Activated CD4-positive, alpha-beta T cell treated with anti-CD3 and anti-CD28 coated beads, Interleukin-2, amount 10 ng/mL, durations not matched to agents 7 days and 5 days (primary cell): ENCODE measurements around the gene UBAC2. TPM values are rescaled to one million over a fixed set of nuclear protein-coding genes. Genes with fewer than 3 reads are reported as not detected.

Experiments used
- CTCF ChIA-PET: fragments of 350-600 bp; sonication (Branson Sonifier 250); formaldehyde crosslinking; loops from one replicate; lab custom pipeline; 2021; ENCODE audit warnings: antibody characterized with exemption; lab: Charles Lee
- POLR2A ChIA-PET: fragments of 350-600 bp; sonication (Branson Sonifier 250); formaldehyde crosslinking; loops from one replicate; lab custom pipeline; 2021; ENCODE audit warnings: antibody characterized with exemption; lab: Charles Lee
- DNase-seq: peaks from one replicate; pipeline ENCODE4 v3.0.0-alpha.2; 2020
- H3K27ac Mint-ChIP-seq: one replicate; pipeline ENCODE4 v1.8.0; 2021; ENCODE audit warnings: mild to moderate bottlenecking, moderate library complexity, mixed read lengths
- H3K27me3 Mint-ChIP-seq: one replicate; pipeline ENCODE4 v1.8.0; 2021; ENCODE audit warnings: mixed read lengths
- H3K36me3 Mint-ChIP-seq: one replicate; pipeline ENCODE4 v1.8.0; 2021; ENCODE audit warnings: low read depth, mixed read lengths
- H3K4me1 Mint-ChIP-seq: one replicate; pipeline ENCODE4 v1.8.0; 2021; ENCODE audit warnings: mixed read lengths
- H3K4me3 Mint-ChIP-seq: one replicate; pipeline ENCODE4 v1.8.0; 2021; ENCODE audit warnings: mild to moderate bottlenecking, moderate library complexity, mixed read lengths
- H3K9me3 Mint-ChIP-seq: one replicate; pipeline ENCODE4 v1.8.0; 2021; ENCODE audit warnings: mixed read lengths
- total RNA-seq, 2 experiments: library from RNA; stranded (reverse); gene quantifications; one replicate each; pipeline ENCODE4 v1.2.3, GENCODE V29; 2021

UBAC2 gene
- total RNA-seq, 2 experiments from 2014 or later, result 67.8 to 70.5 TPM

GRCh38 chr13:99376132-99376531 lies 175.5 kb downstream of the UBAC2 start:
- Mint-ChIP-seq H3K27me3 (no peaks in the 10 kb centered on the region), H3K4me1 (peaks cover 90% of the 10 kb centered on the region), H3K4me3 (no peak overlapping the region), H3K36me3 (peaks cover 77% of the 10 kb centered on the region), H3K9me3 (no peaks in the 10 kb centered on the region), H3K27ac (peak overlapping the region; percentile 78)
- POLR2A ChIA-PET, result no interaction called here
- DNase-seq, result peak; percentile 6
- CTCF ChIA-PET, result interaction anchor here (0.8 to 2.8 kb wide), 6 partner anchors 11 to 102 kb away, joined by 3 to 13 read pairs (median 4); no protein-coding TSS in a partner anchor

DNA sequence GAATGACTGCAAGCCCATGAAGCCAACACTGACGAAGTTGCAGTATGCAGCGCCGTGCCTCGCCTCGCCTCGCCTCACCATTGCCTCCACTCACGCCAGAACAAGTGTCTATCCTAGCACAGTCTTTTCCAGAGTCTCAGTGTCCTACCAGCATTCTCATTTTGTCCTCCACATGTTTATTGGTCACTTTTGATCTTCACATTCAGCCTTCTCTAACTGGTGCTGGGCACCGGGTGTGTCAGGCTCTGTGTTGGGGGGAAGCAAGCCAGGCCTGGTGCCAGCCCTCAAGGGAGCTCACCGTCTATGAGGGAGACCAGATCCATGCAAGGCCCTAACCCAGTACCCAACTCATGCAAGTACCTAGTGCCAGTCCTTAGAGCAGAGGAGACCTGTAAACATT lies 176.3 kb downstream of the UBAC2 start:
- H3K27ac Mint-ChIP-seq, result peak overlapping the region; percentile 78
- no peaks in the 10 kb centered on the region for H3K27me3 Mint-ChIP-seq
- CTCF ChIA-PET, result interaction anchor here (0.9 to 1.7 kb wide), 3 partner anchors 11 to 17 kb away, joined by 3 to 4 read pairs (median 3); no protein-coding TSS in a partner anchor
- peak; percentile 4 for DNase-seq
- no peaks in the 10 kb centered on the region for H3K9me3 Mint-ChIP-seq
- H3K4me3 Mint-ChIP-seq, result no peak overlapping the region
- H3K36me3 Mint-ChIP-seq, result peaks cover 82% of the 10 kb centered on the region
- POLR2A ChIA-PET, result no interaction called here
- peaks cover 92% of the 10 kb centered on the region for H3K4me1 Mint-ChIP-seq

- CTCF ChIA-PET, result interaction anchor here (0.9 to 1.7 kb wide), 2 partner anchors 9 to 11 kb away, joined by 3 to 4 read pairs; no protein-coding TSS in a partner anchor
- POLR2A ChIA-PET, result no interaction called here
- no peaks in the 10 kb centered on the region for H3K9me3 Mint-ChIP-seq
These were observed 177.0 kb downstream of the UBAC2 start for GRCh38 chr13:99377641-99378040.

GRCh38 chr13:99378985-99379733 lies 178.5 kb downstream of the UBAC2 start:
- H3K4me1 Mint-ChIP-seq, result peaks cover 92% of the 10 kb centered on the region
- H3K9me3 Mint-ChIP-seq, result no peaks in the 10 kb centered on the region
- peaks cover 67% of the 10 kb centered on the region for H3K36me3 Mint-ChIP-seq
- peak overlapping the region; percentile 52 for H3K27ac Mint-ChIP-seq
- H3K27me3 Mint-ChIP-seq, result no peaks in the 10 kb centered on the region
- ChIA-PET POLR2A (no interaction called here), CTCF (interaction anchor here (0.6 to 1.6 kb wide), 2 partner anchors 41 to 57 kb away, joined by 3 to 6 read pairs; no protein-coding TSS in a partner anchor)
- peak; percentile 1 for DNase-seq
- H3K4me3 Mint-ChIP-seq, result no peak overlapping the region

More at GRCh38 chr13:99377641-99378040, 177.0 kb downstream of the UBAC2 start:
- Mint-ChIP-seq H3K4me3 (no peak overlapping the region), H3K27ac (peak overlapping the region; percentile 38), H3K36me3 (peaks cover 77% of the 10 kb centered on the region), H3K4me1 (peaks cover 92% of the 10 kb centered on the region), H3K27me3 (no peaks in the 10 kb centered on the region)
- peak; percentile 3 for DNase-seq

DNA sequence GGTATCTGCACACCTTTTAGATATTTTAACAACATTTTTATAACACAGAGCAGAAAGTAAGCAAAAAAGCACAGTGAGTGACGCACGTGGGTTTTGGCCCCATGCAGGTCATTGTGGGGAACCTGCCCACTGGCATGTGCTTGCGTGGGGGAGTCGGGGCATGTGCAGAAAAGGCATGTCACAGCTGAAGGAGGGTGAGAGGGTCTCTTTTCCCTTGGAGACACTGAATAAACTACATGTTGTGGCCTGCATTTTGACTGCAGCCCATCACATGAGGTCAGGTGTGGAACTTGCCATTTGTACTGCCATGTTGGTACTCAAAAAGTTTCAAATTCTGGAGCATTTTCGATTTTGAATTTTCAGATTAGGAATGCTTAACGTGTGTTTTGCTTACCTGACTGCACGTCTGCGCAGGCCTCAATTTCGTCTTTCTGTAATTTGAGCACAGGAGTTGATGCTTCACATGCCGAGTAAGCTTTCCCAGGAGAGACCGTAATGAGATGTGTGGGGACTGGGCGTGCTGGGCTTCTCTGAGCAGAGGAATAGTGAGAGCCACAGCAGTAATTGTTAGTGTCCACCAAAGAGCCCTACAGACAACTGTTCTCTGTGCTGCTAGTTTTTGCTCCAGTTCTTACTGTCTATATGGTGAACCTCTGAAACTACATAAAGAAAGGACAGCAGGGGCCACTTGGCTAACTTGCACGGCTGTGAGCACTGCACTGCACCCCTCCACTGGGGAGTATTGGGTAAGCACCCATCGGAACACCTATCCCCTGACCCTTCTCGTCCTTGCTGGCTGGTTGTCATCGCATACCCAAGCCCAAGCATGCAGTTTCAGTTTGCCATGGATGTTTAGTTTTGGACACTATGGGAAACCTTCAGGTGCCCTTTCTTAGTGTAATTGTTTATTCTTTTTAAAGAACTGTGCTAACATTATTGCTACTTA lies 179.5 kb downstream of the UBAC2 start:
- no peak overlapping the region for H3K4me3 Mint-ChIP-seq

DNA sequence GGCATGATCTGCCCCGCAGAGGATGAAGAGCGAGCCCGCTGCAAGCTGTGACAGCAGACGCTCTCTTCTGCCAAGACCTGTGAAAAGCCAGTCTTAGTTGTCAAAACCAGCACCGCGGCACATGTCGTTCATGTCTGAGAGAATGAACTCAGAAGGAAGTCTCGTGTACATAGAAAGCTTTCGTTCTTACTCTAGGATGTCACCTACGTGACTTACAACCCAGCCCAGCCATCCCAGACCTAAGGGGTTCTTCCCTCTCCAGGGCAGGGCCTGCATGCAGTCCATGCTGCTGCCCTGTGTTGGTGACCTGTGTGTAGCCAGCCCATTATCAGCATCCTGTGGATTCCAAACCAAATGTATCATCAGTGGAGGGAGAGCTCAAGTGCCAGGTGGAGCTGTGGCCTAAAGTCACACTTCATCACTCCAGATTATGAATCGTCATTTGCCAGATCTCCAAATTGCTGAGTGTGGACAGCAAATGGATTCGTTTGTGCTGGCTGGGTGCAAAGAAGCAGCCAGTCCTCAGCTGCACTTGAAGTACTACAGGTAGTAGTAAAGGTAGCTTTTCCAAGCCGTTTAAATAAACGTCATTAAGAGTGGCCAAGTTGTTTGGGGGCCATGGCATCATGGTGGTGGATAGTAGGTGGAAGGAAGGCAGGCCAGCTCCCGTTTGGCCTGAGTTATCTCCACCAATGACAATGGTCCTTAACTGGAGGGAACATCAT lies 180.4 kb downstream of the UBAC2 start:
- H3K36me3 Mint-ChIP-seq, result peaks cover 64% of the 10 kb centered on the region
- peak overlapping the region; percentile 91 for H3K27ac Mint-ChIP-seq
- H3K27me3 Mint-ChIP-seq, result no peaks in the 10 kb centered on the region
- H3K9me3 Mint-ChIP-seq, result no peaks in the 10 kb centered on the region
- H3K4me3 Mint-ChIP-seq, result no peak overlapping the region
- CTCF ChIA-PET, result interaction anchor here (0.6 to 9.4 kb wide), 14 partner anchors 9 to 769 kb away, joined by 3 to 93 read pairs (median 4); no protein-coding TSS in a partner anchor
- peak; percentile 76 for DNase-seq
- peaks cover 92% of the 10 kb centered on the region for H3K4me1 Mint-ChIP-seq
- POLR2A ChIA-PET, result interaction anchor here (0.6 to 0.7 kb wide), 3 partner anchors 29 to 821 kb away, joined by 3 to 5 read pairs (median 3); no protein-coding TSS in a partner anchor

More for the DNA sequence above, 179.5 kb downstream of the UBAC2 start:
- ChIA-PET CTCF (interaction anchor here (0.6 to 9.4 kb wide), 7 partner anchors 42 to 204 kb away, joined by 3 to 93 read pairs (median 3); no protein-coding TSS in a partner anchor), POLR2A (interaction anchor here (0.6 kb wide), 1 partner anchor 28 kb away, joined by 3 read pairs; no protein-coding TSS in a partner anchor)
- Mint-ChIP-seq H3K9me3 (no peaks in the 10 kb centered on the region), H3K27ac (peak overlapping the region; percentile 91), H3K27me3 (no peaks in the 10 kb centered on the region), H3K4me1 (peaks cover 92% of the 10 kb centered on the region), H3K36me3 (peaks cover 62% of the 10 kb centered on the region)
- peak; percentile 5 for DNase-seq

GRCh38 chr13:99381766-99382165 lies 181.1 kb downstream of the UBAC2 start:
- Mint-ChIP-seq H3K27me3 (no peaks in the 10 kb centered on the region), H3K4me3 (peak overlapping the region; percentile 24), H3K27ac (peak overlapping the region; percentile 91), H3K9me3 (no peaks in the 10 kb centered on the region), H3K4me1 (peaks cover 92% of the 10 kb centered on the region), H3K36me3 (peaks cover 60% of the 10 kb centered on the region)
- POLR2A ChIA-PET, result no interaction called here
- peak; percentile 7 for DNase-seq
- CTCF ChIA-PET, result interaction anchor here (0.6 to 9.4 kb wide), 13 partner anchors 10 to 769 kb away, joined by 3 to 93 read pairs (median 4); no protein-coding TSS in a partner anchor

DNA sequence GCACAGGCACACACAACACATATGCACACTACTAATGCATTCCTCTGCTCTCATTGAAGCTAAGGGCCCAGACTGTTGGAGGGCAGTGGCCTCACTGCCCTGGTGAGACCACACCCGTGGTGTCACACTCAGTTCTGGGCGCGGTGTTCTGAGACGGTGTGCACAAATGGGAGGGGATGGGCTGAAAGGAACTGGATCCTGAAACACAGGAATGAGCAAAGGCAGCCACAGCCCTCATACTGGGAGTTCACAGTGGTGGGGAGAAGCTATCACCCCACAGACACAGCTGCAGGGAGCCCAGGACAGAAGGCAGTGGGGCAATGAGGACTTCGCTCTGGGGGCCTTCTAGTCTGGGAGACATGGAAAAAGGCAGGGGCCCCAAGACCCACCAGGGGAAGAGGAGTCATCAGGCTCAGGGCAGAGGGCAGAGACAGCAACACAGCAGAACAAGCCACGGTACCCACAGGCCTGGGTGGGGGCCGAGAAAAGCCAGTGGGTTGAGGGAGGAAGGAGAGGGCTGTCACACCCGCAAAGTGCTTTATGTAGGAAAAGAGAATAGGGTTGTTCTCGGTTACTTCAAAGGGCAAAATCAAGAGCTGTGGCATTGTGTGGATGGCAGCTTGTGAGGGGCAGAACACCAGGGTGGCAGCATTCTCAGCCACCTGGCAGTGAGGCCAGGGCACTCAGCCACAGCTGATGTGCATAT lies 181.9 kb downstream of the UBAC2 start:
- Mint-ChIP-seq H3K4me3 (peak overlapping the region; percentile 43), H3K9me3 (no peaks in the 10 kb centered on the region), H3K27me3 (no peaks in the 10 kb centered on the region), H3K36me3 (peaks cover 60% of the 10 kb centered on the region), H3K27ac (peak overlapping the region; percentile 91), H3K4me1 (peaks cover 93% of the 10 kb centered on the region)
- DNase-seq, result peak; percentile 65
- CTCF ChIA-PET, result interaction anchor here (0.6 to 9.4 kb wide), 10 partner anchors 8 to 205 kb away, joined by 3 to 93 read pairs (median 4); no protein-coding TSS in a partner anchor
- POLR2A ChIA-PET, result interaction anchor here (0.6 kb wide), 1 partner anchor 80 kb away, joined by 3 read pairs; no protein-coding TSS in a partner anchor

- H3K4me1 Mint-ChIP-seq, result peaks cover 96% of the 10 kb centered on the region
- H3K36me3 Mint-ChIP-seq, result peaks cover 59% of the 10 kb centered on the region
- ChIA-PET POLR2A (no interaction called here), CTCF (interaction anchor here (0.8 to 9.4 kb wide), 6 partner anchors 9 to 117 kb away, joined by 3 to 93 read pairs (median 4); no protein-coding TSS in a partner anchor)
- peak overlapping the region; percentile 91 for H3K27ac Mint-ChIP-seq
- no peaks in the 10 kb centered on the region for H3K27me3 Mint-ChIP-seq
- H3K9me3 Mint-ChIP-seq, result no peaks in the 10 kb centered on the region
- peak overlapping the region; percentile 12 for H3K4me3 Mint-ChIP-seq
- DNase-seq, result peak; percentile 10
These were observed 182.9 kb downstream of the UBAC2 start for GRCh38 chr13:99383511-99383921.

DNA sequence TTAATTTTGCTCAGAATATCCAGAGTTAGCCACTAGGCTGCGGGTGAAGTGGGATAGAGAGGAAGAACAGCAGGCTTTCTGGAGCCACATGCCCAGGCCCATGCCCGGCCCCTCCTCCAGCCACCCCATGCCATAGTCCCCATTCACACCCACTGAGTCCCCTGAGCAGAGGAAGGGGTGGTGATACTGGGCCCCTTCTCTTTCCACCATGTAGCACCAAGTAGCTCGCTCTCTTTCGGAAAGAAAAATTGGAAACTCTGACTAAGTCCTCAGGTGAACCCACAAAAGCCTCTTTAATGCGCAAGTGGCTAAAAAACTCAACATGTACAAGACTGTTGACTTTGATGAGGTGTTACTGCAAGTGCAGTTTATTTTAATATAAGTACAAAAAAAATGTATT lies 183.3 kb downstream of the UBAC2 start:
- ChIA-PET POLR2A (no interaction called here), CTCF (interaction anchor here (0.9 to 9.4 kb wide), 4 partner anchors 9 to 118 kb away, joined by 3 to 93 read pairs (median 6); no protein-coding TSS in a partner anchor)
- Mint-ChIP-seq H3K27ac (peak overlapping the region; percentile 91), H3K4me1 (peaks cover 93% of the 10 kb centered on the region), H3K36me3 (peaks cover 55% of the 10 kb centered on the region), H3K9me3 (no peaks in the 10 kb centered on the region), H3K27me3 (no peaks in the 10 kb centered on the region), H3K4me3 (peak overlapping the region; percentile 12)
- peak; percentile 29 for DNase-seq

DNA sequence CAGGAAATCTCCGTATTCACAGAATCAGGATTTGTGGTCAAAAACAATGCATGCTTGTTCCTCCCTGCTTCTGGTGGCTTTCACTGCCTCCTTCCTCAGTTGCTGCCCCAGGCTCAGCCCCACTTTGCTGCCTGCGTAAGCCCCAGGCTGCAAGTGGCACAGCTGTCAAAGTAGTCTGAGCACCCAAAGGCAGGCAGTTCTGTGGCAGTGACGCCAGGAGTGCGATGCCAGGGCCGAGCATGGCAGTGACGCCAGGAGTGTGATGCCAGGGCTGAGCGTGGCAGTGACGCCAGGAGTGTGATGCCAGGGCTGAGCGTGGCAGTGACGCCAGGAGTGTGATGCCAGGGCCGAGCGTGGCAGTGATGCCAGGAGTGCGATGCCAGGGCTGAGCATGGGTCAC lies 183.8 kb downstream of the UBAC2 start:
- Mint-ChIP-seq H3K4me1 (peaks cover 89% of the 10 kb centered on the region), H3K4me3 (peak overlapping the region; percentile 42), H3K36me3 (peaks cover 50% of the 10 kb centered on the region), H3K27me3 (no peaks in the 10 kb centered on the region), H3K9me3 (no peaks in the 10 kb centered on the region), H3K27ac (peak overlapping the region; percentile 91)
- DNase-seq, result peak; percentile 45
- ChIA-PET CTCF (interaction anchor here (0.9 to 9.4 kb wide), 3 partner anchors 10 to 55 kb away, joined by 3 to 93 read pairs (median 8); no protein-coding TSS in a partner anchor), POLR2A (no interaction called here)
